ENCODE data around the gene IL1RAPL1.

IL1RAPL1 gene

DNA sequence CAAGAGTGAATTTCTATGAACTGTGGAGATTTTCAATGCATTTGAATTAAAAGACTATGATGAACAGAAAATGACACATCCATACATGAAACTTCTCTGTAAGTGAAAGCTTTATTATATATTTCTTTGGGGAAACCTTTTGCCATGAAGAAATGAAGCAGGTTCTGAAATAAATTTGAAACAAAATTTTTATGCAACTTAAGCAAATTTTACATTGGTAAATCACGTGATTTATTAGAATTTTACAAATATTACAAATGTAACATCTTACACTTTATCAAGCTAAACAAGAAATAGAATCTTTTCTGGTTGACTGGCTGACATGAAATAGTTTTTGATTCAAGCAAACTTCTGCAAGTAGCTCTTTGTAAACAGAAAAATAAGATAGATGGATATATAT lies 131.2 kb downstream of the IL1RAPL1 start:
- no peak for ATAC-seq
- TF ChIP-seq RARB (CRISPR knock-in tag; IDR thresholded peaks at IDR 0.05): no peak
- TF ChIP-seq TCF4 (CRISPR knock-in tag; IDR thresholded peaks at IDR 0.05; ENCODE audit: borderline replicate concordance): no peak
- TF ChIP-seq ZNF8 (CRISPR knock-in tag; IDR thresholded peaks at IDR 0.05): no peak
- no peak for TF ChIP-seq SNAI2 (CRISPR knock-in tag; IDR thresholded peaks at IDR 0.05)
- no peak for TF ChIP-seq ZNF565 (CRISPR knock-in tag; conservative IDR thresholded peaks at IDR 0.05; ENCODE audit: low read depth)

DNA sequence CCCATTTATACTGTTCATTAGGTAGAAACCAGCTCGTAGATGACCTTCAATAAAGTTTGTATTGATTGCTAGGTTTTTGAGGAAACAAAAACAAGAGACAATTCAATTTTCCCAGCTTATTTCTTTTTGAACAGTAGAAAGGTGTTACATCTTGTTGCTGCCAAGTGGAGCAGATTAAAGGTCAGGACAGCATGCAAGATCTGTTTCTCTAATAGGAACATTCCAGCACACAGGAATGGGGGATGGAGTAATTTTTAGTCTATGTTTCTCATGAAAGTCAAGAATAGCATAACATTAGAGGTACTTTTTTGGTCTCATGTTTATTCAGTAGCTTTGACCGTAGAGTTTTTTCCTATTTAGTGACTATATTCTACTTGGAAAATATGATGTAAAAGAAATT lies 132.4 kb downstream of the IL1RAPL1 start:
- TF ChIP-seq, protein P1, sequence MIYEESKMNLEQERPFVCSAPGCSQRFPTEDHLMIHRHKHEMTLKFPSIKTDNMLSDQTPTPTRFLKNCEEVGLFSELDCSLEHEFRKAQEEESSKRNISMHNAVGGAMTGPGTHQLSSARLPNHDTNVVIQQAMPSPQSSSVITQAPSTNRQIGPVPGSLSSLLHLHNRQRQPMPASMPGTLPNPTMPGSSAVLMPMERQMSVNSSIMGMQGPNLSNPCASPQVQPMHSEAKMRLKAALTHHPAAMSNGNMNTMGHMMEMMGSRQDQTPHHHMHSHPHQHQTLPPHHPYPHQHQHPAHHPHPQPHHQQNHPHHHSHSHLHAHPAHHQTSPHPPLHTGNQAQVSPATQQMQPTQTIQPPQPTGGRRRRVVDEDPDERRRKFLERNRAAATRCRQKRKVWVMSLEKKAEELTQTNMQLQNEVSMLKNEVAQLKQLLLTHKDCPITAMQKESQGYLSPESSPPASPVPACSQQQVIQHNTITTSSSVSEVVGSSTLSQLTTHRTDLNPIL (CRISPR knock-in tag; IDR thresholded peaks at IDR 0.05; ENCODE audit: low read depth): no peak
- ATAC-seq: no peak

DNA sequence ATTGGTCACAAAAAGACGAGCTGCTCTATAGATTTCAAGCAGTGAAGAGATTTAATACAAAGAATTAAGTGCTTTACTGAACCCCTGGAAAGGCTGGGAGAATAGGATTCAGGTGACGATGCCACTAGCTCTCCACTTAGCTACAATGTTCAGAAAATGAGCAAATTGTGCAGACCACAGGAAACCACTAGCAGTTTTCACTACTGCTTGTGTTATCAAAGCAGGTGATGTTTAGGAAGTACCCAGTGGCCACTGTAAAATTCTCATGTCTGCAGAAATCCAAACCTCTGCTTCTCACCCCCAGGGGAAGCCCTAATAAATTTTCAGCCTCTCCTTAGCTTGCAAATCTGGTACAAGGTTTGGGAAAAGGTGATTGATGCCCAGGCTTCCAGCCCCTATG lies 165.1 kb downstream of the IL1RAPL1 start:
- no peak for ATAC-seq
- TF ChIP-seq ZNF70 (CRISPR knock-in tag; IDR thresholded peaks at IDR 0.05) (no peak), OSR1 (CRISPR knock-in tag; IDR thresholded peaks at IDR 0.05) (no peak), ZNF8 (CRISPR knock-in tag; IDR thresholded peaks at IDR 0.05) (no peak), ESRRG (CRISPR knock-in tag; IDR thresholded peaks at IDR 0.05) (no peak), ZFP3 (CRISPR knock-in tag; IDR thresholded peaks at IDR 0.05) (no peak), CSDC2 (CRISPR knock-in tag; IDR thresholded peaks at IDR 0.05) (no peak)
- TF ChIP-seq, protein P2, sequence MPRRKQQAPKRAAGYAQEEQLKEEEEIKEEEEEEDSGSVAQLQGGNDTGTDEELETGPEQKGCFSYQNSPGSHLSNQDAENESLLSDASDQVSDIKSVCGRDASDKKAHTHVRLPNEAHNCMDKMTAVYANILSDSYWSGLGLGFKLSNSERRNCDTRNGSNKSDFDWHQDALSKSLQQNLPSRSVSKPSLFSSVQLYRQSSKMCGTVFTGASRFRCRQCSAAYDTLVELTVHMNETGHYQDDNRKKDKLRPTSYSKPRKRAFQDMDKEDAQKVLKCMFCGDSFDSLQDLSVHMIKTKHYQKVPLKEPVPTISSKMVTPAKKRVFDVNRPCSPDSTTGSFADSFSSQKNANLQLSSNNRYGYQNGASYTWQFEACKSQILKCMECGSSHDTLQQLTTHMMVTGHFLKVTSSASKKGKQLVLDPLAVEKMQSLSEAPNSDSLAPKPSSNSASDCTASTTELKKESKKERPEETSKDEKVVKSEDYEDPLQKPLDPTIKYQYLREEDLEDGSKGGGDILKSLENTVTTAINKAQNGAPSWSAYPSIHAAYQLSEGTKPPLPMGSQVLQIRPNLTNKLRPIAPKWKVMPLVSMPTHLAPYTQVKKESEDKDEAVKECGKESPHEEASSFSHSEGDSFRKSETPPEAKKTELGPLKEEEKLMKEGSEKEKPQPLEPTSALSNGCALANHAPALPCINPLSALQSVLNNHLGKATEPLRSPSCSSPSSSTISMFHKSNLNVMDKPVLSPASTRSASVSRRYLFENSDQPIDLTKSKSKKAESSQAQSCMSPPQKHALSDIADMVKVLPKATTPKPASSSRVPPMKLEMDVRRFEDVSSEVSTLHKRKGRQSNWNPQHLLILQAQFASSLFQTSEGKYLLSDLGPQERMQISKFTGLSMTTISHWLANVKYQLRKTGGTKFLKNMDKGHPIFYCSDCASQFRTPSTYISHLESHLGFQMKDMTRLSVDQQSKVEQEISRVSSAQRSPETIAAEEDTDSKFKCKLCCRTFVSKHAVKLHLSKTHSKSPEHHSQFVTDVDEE (CRISPR knock-in tag; IDR thresholded peaks at IDR 0.05): no peak
- TF ChIP-seq, protein P3, sequence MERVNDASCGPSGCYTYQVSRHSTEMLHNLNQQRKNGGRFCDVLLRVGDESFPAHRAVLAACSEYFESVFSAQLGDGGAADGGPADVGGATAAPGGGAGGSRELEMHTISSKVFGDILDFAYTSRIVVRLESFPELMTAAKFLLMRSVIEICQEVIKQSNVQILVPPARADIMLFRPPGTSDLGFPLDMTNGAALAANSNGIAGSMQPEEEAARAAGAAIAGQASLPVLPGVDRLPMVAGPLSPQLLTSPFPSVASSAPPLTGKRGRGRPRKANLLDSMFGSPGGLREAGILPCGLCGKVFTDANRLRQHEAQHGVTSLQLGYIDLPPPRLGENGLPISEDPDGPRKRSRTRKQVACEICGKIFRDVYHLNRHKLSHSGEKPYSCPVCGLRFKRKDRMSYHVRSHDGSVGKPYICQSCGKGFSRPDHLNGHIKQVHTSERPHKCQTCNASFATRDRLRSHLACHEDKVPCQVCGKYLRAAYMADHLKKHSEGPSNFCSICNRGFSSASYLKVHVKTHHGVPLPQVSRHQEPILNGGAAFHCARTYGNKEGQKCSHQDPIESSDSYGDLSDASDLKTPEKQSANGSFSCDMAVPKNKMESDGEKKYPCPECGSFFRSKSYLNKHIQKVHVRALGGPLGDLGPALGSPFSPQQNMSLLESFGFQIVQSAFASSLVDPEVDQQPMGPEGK (CRISPR knock-in tag; IDR thresholded peaks at IDR 0.05; ENCODE audit: borderline replicate concordance): no peak

DNA sequence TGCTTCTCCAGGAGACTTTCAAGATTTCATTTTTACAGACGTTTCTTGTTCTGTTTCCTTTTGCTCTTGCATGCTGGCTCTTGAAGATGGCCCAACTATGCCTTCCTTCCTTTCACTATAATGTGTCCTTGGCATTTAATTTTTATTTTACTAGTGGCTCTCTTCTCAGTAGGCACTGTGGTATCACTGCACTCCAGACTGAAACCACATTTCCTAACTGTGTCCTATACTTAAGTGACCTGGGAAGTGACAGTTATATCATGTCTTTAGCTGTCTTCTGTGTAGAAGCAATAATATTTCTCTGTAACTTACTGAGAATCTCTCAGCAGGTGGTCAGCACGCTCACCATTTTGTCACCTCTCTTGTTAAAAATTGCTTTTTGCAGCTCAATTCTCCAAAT lies 168.9 kb downstream of the IL1RAPL1 start:
- TF ChIP-seq TOX (CRISPR knock-in tag; IDR thresholded peaks at IDR 0.05; ENCODE audit: borderline replicate concordance) (no peak), ISL1 (CRISPR knock-in tag; IDR thresholded peaks at IDR 0.05) (no peak), TCF4 (CRISPR knock-in tag; IDR thresholded peaks at IDR 0.05; ENCODE audit: borderline replicate concordance) (no peak), CSDC2 (CRISPR knock-in tag; IDR thresholded peaks at IDR 0.05) (no peak), ZFP3 (CRISPR knock-in tag; IDR thresholded peaks at IDR 0.05) (no peak)
- TF ChIP-seq, protein P1 (CRISPR knock-in tag; IDR thresholded peaks at IDR 0.05; ENCODE audit: low read depth): no peak
- ATAC-seq: no peak

DNA sequence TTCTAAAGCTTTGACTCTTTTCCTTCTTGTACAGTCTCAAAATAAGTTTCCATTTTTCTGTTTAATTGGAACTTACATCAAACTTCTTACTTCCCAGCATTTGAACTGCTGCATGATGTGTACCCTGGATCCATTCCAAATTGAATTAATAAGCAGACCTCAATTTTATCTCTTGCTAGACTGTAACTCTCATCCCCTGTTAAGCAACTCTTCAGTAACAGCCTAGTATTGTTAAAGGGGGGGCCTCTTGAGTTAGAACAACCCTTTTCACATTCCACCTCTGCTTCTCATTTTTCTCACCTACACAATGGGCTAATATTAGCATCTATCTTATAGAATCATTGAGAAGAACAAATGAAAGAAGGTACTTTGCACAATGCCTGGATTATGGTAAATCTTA lies 169.4 kb downstream of the IL1RAPL1 start:
- TF ChIP-seq RARB (CRISPR knock-in tag; IDR thresholded peaks at IDR 0.05) (no peak), TCF4 (CRISPR knock-in tag; IDR thresholded peaks at IDR 0.05; ENCODE audit: borderline replicate concordance) (no peak)

DNA sequence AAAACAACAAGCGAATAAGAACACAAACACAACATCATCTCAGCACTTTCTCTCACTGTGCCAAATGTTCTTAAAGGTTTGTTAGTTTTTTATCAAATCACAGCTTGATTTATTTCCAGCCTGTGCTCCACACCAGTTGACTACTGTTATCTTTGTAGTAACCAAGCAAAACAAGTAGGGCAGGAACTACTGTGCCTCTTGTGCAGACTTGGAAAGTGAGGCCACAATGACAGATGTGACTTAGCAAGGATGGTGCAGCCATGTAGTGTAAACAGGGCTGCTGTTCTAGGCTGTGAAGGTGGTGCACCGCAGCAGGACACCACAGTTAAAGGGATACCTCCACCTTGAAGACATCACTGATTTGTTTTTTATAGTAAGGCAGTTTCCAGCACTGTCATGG lies 170.0 kb downstream of the IL1RAPL1 start:
- ATAC-seq: no peak
- TF ChIP-seq, protein P3 (CRISPR knock-in tag; IDR thresholded peaks at IDR 0.05; ENCODE audit: borderline replicate concordance): no peak
- no peak for TF ChIP-seq ISL1 (CRISPR knock-in tag; IDR thresholded peaks at IDR 0.05)
- TF ChIP-seq PPARA (CRISPR knock-in tag; IDR thresholded peaks at IDR 0.05; ENCODE audit: borderline replicate concordance): no peak
- TF ChIP-seq ZFP3 (CRISPR knock-in tag; IDR thresholded peaks at IDR 0.05): no peak
- TF ChIP-seq ZC3H10 (CRISPR knock-in tag; IDR thresholded peaks at IDR 0.05): no peak
- TF ChIP-seq GLIS3 (CRISPR knock-in tag; IDR thresholded peaks at IDR 0.05): no peak
- TF ChIP-seq SNAI2 (CRISPR knock-in tag; IDR thresholded peaks at IDR 0.05): no peak
- no peak for TF ChIP-seq ZNF70 (CRISPR knock-in tag; IDR thresholded peaks at IDR 0.05)
- no peak for TF ChIP-seq TCF4 (CRISPR knock-in tag; IDR thresholded peaks at IDR 0.05; ENCODE audit: borderline replicate concordance)
- no peak for TF ChIP-seq CSDC2 (CRISPR knock-in tag; IDR thresholded peaks at IDR 0.05)
- no peak for TF ChIP-seq ARNTL (CRISPR knock-in tag; IDR thresholded peaks at IDR 0.05; ENCODE audit: borderline replicate concordance, low read depth)
- TF ChIP-seq, protein P4, sequence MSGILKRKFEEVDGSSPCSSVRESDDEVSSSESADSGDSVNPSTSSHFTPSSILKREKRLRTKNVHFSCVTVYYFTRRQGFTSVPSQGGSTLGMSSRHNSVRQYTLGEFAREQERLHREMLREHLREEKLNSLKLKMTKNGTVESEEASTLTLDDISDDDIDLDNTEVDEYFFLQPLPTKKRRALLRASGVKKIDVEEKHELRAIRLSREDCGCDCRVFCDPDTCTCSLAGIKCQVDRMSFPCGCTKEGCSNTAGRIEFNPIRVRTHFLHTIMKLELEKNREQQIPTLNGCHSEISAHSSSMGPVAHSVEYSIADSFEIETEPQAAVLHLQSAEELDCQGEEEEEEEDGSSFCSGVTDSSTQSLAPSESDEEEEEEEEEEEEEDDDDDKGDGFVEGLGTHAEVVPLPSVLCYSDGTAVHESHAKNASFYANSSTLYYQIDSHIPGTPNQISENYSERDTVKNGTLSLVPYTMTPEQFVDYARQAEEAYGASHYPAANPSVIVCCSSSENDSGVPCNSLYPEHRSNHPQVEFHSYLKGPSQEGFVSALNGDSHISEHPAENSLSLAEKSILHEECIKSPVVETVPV (CRISPR knock-in tag; IDR thresholded peaks at IDR 0.05): no peak
- no peak for TF ChIP-seq RARB (CRISPR knock-in tag; IDR thresholded peaks at IDR 0.05)
- TF ChIP-seq, protein P1 (CRISPR knock-in tag; IDR thresholded peaks at IDR 0.05; ENCODE audit: low read depth): no peak

More for the DNA sequence above, 169.4 kb downstream of the IL1RAPL1 start:
- ATAC-seq: no peak

Data from SK-N-SH treated with all-trans-retinoic acid at 6 μM for 48 hours (cell line).